HepG2 (cell line): Measurements from ENCODE around the gene CLEC16A. TPM values are rescaled to one million over a fixed set of nuclear protein-coding genes. Genes with fewer than 3 reads are reported as not detected.

ENCODE experiments used
- ATAC-seq: fragments of 200-7000 bp; cut with Tn5 transposase; 3 replicates; pipeline ENCODE4 v1.9.1; 2020; ENCODE audit warnings: mild to moderate bottlenecking, moderate library complexity
- BruUV-seq: library from RNA; stranded (reverse); fragments of 400-500 nt; replicated peaks from 2 replicates; lab custom pipeline; 2021; lab: Mats Ljungman, UMichigan
- CTCF ChIA-PET: fragments of 300-600 bp; formaldehyde crosslinking; extraction: SDS; loops from one replicate; lab custom pipeline; 2021; ENCODE audit warnings: low total read pairs, inconsistent platforms, low intra/inter-chr PET ratio; lab: Yijun Ruan, JAX
- POLR2A ChIA-PET: fragments of 350-600 bp; sonication (Branson Sonifier 250); formaldehyde crosslinking; loops from one replicate; lab custom pipeline; 2020; ENCODE audit warnings: antibody characterized with exemption, inconsistent platforms; lab: Yijun Ruan, JAX
- DNase-seq: peaks from one replicate; pipeline ENCODE4 v3.0.0-alpha.2; 2015; ENCODE audit warnings: low spot score
- FAIRE-seq: peaks from 3 replicates; lab custom pipeline; 2011; peaks lifted over from hg19 to GRCh38; lab: Jason Lieb, UNC
- H2AFZ ChIP-seq: one replicate; pipeline ENCODE4 v1.6.1; 2011; ENCODE audit warnings: low read length, inconsistent platforms
- H3K27ac ChIP-seq: fragments of 300-600 bp; 3 replicates; pipeline ENCODE4 v1.8.0; 2011; ENCODE audit warnings: mixed run types, mild to moderate bottlenecking, mixed read lengths, low read length, inconsistent platforms; ENCODE audit not compliant: insufficient read depth; ENCODE audit errors: extremely low read length
- H3K27me3 ChIP-seq, 2 experiments: fragments of 200-600 bp in 1 of 2; 2 replicates in 1 of 2; 3 replicates in 1 of 2; pipeline versions ENCODE4 v1.6.0 to v1.8.0; 2011; ENCODE audit warnings: low read length in 2 of 2, mild to moderate bottlenecking in 2 of 2, moderate library complexity in 2 of 2, inconsistent platforms in 1 of 2; ENCODE audit not compliant: insufficient read depth in 2 of 2, control insufficient read depth in 1 of 2
- H3K36me3 ChIP-seq, 2 experiments: fragments of 200-600 bp in 1 of 2; replicated peaks in 1 of 2; 2 replicates in 1 of 2; 3 replicates in 1 of 2; pipeline versions ENCODE4 v1.5.1 to v1.8.0; 2011; ENCODE audit warnings: low read length in 2 of 2, inconsistent platforms in 1 of 2; ENCODE audit not compliant: insufficient read depth in 2 of 2, control insufficient read depth in 1 of 2
- H3K4me1 ChIP-seq: 2 replicates; pipeline ENCODE4 v1.5.1; 2012; ENCODE audit warnings: low read length, inconsistent platforms; ENCODE audit not compliant: insufficient read depth
- H3K4me2 ChIP-seq: 2 replicates; pipeline ENCODE4 v1.6.0; 2011; ENCODE audit warnings: low read depth, low read length, inconsistent platforms
- H3K4me3 ChIP-seq, 3 experiments: fragments of 200-600 bp in 1 of 3; sonication (generic), shearing (Covaris generic) in 1 of 3; replicated peaks in 1 of 3; 2 replicates each; pipeline ENCODE4 v1.5.1; 2011 to 2016; ENCODE audit warnings: low read length in 3 of 3, inconsistent platforms in 2 of 3, low read depth in 2 of 3, mild to moderate bottlenecking in 2 of 3, control low read depth in 1 of 3, mixed read lengths in 1 of 3; ENCODE audit not compliant: insufficient read depth in 1 of 3
- H3K79me2 ChIP-seq: one replicate; pipeline ENCODE4 v1.6.1; 2011; ENCODE audit warnings: low read length, inconsistent platforms; ENCODE audit not compliant: insufficient read depth
- H3K9ac ChIP-seq: 2 replicates; pipeline ENCODE4 v1.6.0; 2011; ENCODE audit warnings: mild to moderate bottlenecking, low read depth, low read length, inconsistent platforms; ENCODE audit not compliant: insufficient read depth
- H3K9me3 ChIP-seq: 2 replicates; pipeline ENCODE4 v1.5.1; 2012; ENCODE audit warnings: mild to moderate bottlenecking, low read length
- H4K20me1 ChIP-seq: 2 replicates; pipeline ENCODE4 v1.6.0; 2011; ENCODE audit warnings: inconsistent platforms, mild to moderate bottlenecking, low read length, moderate library complexity; ENCODE audit not compliant: insufficient read depth
- AGO2 ChIP-seq: fragments of 200-400 bp; formaldehyde crosslinking; optimal IDR thresholded peaks from 2 replicates; pipeline ENCODE3; 2017; ENCODE audit warnings: mild to moderate bottlenecking, low read depth, low read length, moderate library complexity
- CTCF ChIP-seq: sonication (generic); formaldehyde crosslinking; IDR thresholded peaks from 2 replicates; pipeline ENCODE4 v1.5.0; 2020; ENCODE audit warnings: mild to moderate bottlenecking, missing genetic modification reagents, moderate library complexity
- DPF2 ChIP-seq: sonication (generic); formaldehyde crosslinking; IDR thresholded peaks from 2 replicates; pipeline ENCODE4 v1.4.0; 2020; ENCODE audit warnings: mild to moderate bottlenecking, low read depth, missing genetic modification reagents, borderline replicate concordance
- FOSL1 ChIP-seq: sonication (generic); formaldehyde crosslinking; IDR thresholded peaks from 2 replicates; pipeline ENCODE4 v1.9.0; 2021; ENCODE audit warnings: missing genetic modification reagents, borderline replicate concordance
- FOXP1 ChIP-seq, 2 experiments: fragments of 450-650 bp in 1 of 2; IDR thresholded peaks; 2 replicates each; pipeline ENCODE4 v1.6.1; 2017 to 2018; ENCODE audit warnings: antibody characterized with exemption in 1 of 2
- GMEB2 ChIP-seq: IDR thresholded peaks from 2 replicates; pipeline ENCODE4 v1.6.1; 2016; ENCODE audit warnings: missing biosample characterization, missing genetic modification reagents, low read depth
- NFE2L1 ChIP-seq: sonication (generic); formaldehyde crosslinking; IDR thresholded peaks from 2 replicates; pipeline ENCODE4 v1.4.0; 2020; ENCODE audit warnings: missing genetic modification reagents, mild to moderate bottlenecking, borderline replicate concordance
- SNRNP70 ChIP-seq: fragments of 200-400 bp; formaldehyde crosslinking; IDR thresholded peaks from 2 replicates; pipeline ENCODE4 v1.6.1; 2017; ENCODE audit warnings: mild to moderate bottlenecking, low read depth, low read length, moderate library complexity
- SRSF4 ChIP-seq: fragments of 200-400 bp; formaldehyde crosslinking; IDR thresholded peaks from one replicate; pipeline ENCODE4 v1.6.1; 2018; ENCODE audit warnings: mild to moderate bottlenecking, low read depth, low read length, moderate library complexity; ENCODE audit not compliant: poor library complexity, severe bottlenecking
- TRAFD1 ChIP-seq: sonication (generic); formaldehyde crosslinking; IDR thresholded peaks from 2 replicates; pipeline ENCODE4 v1.5.1; 2020; ENCODE audit warnings: missing genetic modification reagents, mild to moderate bottlenecking, borderline replicate concordance
- YEATS2 ChIP-seq: sonication (generic); formaldehyde crosslinking; IDR thresholded peaks from 2 replicates; pipeline ENCODE4 v1.4.0; 2020; ENCODE audit warnings: missing genetic modification reagents, borderline replicate concordance
- ZBTB14 ChIP-seq: sonication (generic); formaldehyde crosslinking; IDR thresholded peaks from 2 replicates; pipeline ENCODE4 v1.4.0; 2020; ENCODE audit warnings: missing genetic modification reagents
- ZMAT3 ChIP-seq: sonication (generic); formaldehyde crosslinking; conservative IDR thresholded peaks from 2 replicates; pipeline ENCODE4 v1.7.0; 2021; ENCODE audit warnings: missing genetic modification reagents
- ZNF263 ChIP-seq: sonication (generic); formaldehyde crosslinking; IDR thresholded peaks from 2 replicates; pipeline ENCODE4 v1.4.0; 2020; ENCODE audit warnings: missing genetic modification reagents
- ZNF335 ChIP-seq: sonication (generic); formaldehyde crosslinking; IDR thresholded peaks from 2 replicates; pipeline ENCODE4 v1.4.0; 2020; ENCODE audit warnings: missing genetic modification reagents
- ZNF616 ChIP-seq: sonication (generic); formaldehyde crosslinking; IDR thresholded peaks from 2 replicates; pipeline ENCODE4 v1.5.0; 2020; ENCODE audit warnings: low read depth, mild to moderate bottlenecking, missing genetic modification reagents
- ZNF768 ChIP-seq: sonication (generic); formaldehyde crosslinking; IDR thresholded peaks from 2 replicates; pipeline ENCODE4 v1.4.0; 2020; ENCODE audit warnings: missing genetic modification reagents
- WGBS: methylation state at CpG from one replicate; pipeline ENCODE4 v1.1.6; 2017; ENCODE audit warnings: low lambda C conversion rate; 5-methylcytosine and 5-hydroxymethylcytosine counted together
- in situ Hi-C: cut with HindIII; loops from 2 replicates; pipeline ENCODE4 v1.10.0; 2017; ENCODE audit warnings: low pct_unique_long_range_greater_than_20kb; ENCODE audit not compliant: extremely low pct_ligation_motif_present
- intact Hi-C: fragments of 100-400 bp; cut with micrococcal nuclease; formaldehyde crosslinking; loops from one replicate; pipeline ENCODE4 v1.10.0; 2022; ENCODE audit not compliant: unreplicated experiment
- polyA plus RNA-seq, 8 experiments: library from polyadenylated mRNA; depleted of rRNA in 3 of 8; stranded (reverse) in 7 of 8; unstranded in 1 of 8; fragments of >200 nt; fragmentation: Illumina TruSeq in 4 of 8; extraction: Trizol in 4 of 8; gene quantifications; 2 replicates each; pipeline versions ENCODE4 v1.2.1 to v1.2.3, GENCODE V29; 2011 to 2016; ENCODE audit warnings: low read depth in 4 of 8, missing spikeins in 1 of 8, mixed read lengths in 1 of 8; ENCODE audit not compliant: insufficient read depth in 1 of 8
- total RNA-seq, 5 experiments: library from RNA; depleted of rRNA; stranded (reverse); fragments of >200 nt; fragmentation: Illumina TruSeq; extraction: Trizol; gene quantifications; 2 replicates each; pipeline ENCODE4 v1.2.3, GENCODE V29; 2016; ENCODE audit warnings: low read depth in 1 of 5

Gene CLEC16A
- total and polyA plus RNA-seq, 2 of the 13 experiments (the other 11 are each of a cell fraction or from before 2014, with no cell fraction given), result 8.5 to 10.3 TPM

- no peaks in the 10 kb centered on the region for H3K9me3 ChIP-seq
- POLR2A ChIA-PET, result no interaction called here
- CTCF ChIA-PET, result no interaction called here
- no peak overlapping the region for H3K4me2 ChIP-seq
- in situ Hi-C loops (no loop called here), intact Hi-C loops (no loop called here)
- no peaks in the 10 kb centered on the region for H3K27me3 ChIP-seq
- no peak for TF ChIP-seq ZNF335 (CRISPR knock-in tag)
- no peak for TF ChIP-seq CTCF
- TF ChIP-seq TRAFD1 (CRISPR knock-in tag), result no peak
- TF ChIP-seq ZNF263 (CRISPR knock-in tag), result no peak
- TF ChIP-seq NFE2L1 (CRISPR knock-in tag), result no peak
- TF ChIP-seq AGO2, result no peak
- TF ChIP-seq ZNF768 (CRISPR knock-in tag), result no peak
- TF ChIP-seq ZMAT3 (CRISPR knock-in tag), result no peak
- no peak for TF ChIP-seq ZBTB14
- no peak for TF ChIP-seq FOSL1 (CRISPR knock-in tag)
- TF ChIP-seq DPF2, result no peak
- no peak for TF ChIP-seq YEATS2
- no peak for TF ChIP-seq FOXP1 (IDR thresholded peaks at IDR 0.05)
- TF ChIP-seq FOXP1 (CRISPR knock-in tag; IDR thresholded peaks at IDR 0.05), result no peak
- no peak for TF ChIP-seq SNRNP70
- TF ChIP-seq SRSF4, result no peak
- TF ChIP-seq ZNF616 (CRISPR knock-in tag), result no peak
- TF ChIP-seq GMEB2, result no peak
- H3K79me2 ChIP-seq, result no peaks in the 10 kb centered on the region
- BruUV-seq, result no TSS peak
- H3K27ac ChIP-seq, result no peak overlapping the region
- no peak overlapping the region for H2AFZ ChIP-seq
- H3K36me3 ChIP-seq, result peaks cover 11% of the 10 kb centered on the region in 2 experiments; a peak in 2 of 5 replicates
- DNase-seq, result no peak
- H3K4me3 ChIP-seq, result no peak overlapping the region
- peak; percentile 28 for FAIRE-seq
- H3K9ac ChIP-seq, result no peak overlapping the region
- WGBS, result 94% methylated on average over 4 of the region's 4 CpGs
- no peaks in the 10 kb centered on the region for H3K4me1 ChIP-seq
- no peak for ATAC-seq
- H4K20me1 ChIP-seq, result no peaks in the 10 kb centered on the region
Measured at GRCh38 chr16:10992112-10992511, 47.7 kb downstream of the CLEC16A start.
